NCI-H524 treated with DMSO at 0.1 percent for 48 hours (cell line): ENCODE measurements around the gene NKAIN4.

Source experiments
- DNase-seq: peaks from one replicate; lab custom pipeline; 2025; lab: John Stamatoyannopoulos, UW

Gene NKAIN4

DNA sequence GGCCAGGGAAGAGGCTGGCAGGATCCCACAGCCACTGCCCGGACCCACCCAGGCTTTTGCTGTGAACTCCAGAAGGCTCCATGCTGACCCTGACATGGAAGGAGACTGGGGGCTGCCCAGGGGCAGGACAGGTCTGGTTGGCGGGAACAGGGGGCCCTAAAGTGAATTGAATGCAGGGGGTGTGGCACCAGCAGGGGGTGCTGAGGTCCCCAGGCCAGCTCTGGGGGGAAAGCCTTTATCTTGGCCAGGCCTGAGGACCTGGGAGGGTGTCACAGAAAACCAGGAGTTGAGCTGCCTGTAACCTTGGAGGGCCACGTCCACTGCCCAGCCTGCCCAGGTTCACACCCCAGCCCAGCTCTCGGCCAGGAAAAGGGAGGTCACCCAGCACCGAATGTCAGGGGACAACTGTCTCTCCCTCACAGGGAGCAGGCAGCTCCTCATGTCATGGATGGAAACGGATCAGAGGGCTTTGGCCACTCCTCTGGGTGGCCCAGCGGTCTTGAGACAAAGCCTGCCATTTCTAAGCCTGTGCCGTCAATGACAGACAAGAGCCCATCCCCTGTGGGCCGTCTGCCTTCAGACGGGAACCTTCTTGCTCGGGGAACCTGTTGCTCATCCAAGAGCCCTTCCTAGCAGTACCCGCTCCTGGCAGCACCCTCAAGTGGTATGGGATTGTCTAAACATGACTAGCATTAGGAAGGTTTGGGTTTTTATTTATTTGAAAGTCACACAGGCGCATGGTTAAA is 35.4 kb downstream of the NKAIN4 start:
- no peak for DNase-seq

DNA sequence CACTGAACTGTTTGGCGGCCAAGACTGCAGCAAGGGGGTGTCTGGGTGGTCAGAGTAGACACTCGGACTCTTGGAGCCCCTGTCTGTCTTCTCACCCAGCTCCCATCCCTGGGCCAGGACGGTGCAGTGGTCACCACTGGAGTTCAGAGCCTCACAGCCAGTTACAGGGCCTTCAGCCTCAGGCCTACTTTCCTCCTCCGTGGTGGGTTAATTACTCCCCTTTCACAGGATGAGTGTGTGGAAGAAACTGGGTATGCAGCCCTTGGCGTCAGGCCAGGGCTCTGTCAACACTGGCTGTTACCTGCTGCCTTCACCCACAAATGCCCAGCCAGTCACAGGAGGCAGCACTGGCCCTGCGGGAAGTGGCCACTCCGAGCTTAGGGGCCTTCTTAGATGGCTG is 36.6 kb downstream of the NKAIN4 start:
- DNase-seq = no peak

DNA sequence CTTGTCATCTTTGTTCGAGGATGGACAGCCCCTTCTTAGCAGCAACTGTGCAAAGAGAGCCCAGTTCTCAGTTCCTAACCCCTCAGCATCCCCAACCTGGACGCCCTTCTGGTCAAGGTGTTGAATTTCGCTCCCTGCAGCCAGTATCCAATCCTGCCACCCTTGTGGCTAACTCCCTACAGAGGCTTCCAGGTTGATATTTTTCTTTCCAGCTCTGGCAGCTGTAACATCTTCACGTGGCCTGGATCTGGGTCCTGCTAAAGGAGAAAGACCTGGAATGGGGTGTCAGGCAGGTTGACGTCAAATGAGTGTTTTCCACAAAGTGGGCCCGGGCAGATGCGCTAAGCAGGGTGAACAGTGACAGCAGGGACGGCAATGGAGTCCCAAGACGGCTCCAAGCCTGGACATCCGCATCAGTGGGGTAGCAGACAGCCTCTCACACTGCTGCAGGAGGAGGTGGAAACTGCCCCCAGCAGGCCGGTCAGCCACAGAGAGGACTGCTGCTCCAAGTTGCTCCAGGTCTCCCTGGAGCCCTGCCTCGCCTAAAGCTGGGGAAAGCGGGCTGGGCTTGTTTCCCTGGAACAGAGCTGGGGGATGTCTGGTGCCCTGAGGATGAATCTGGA is 37.3 kb downstream of the NKAIN4 start:
- DNase-seq = no peak

GRCh38 chr20:63216041-63216848 is 38.0 kb downstream of the NKAIN4 start, which contains the start of gene YTHDF1:
YTHDF1 (minus strand) TSS chr20:63216131; CDS start chr20:63215892, 239 bp downstream.
- DNase-seq = peak; percentile 63

- DNase-seq = no peak
Measured at GRCh38 chr20:63215101-63216040, 38.9 kb downstream of the NKAIN4 start.

DNA sequence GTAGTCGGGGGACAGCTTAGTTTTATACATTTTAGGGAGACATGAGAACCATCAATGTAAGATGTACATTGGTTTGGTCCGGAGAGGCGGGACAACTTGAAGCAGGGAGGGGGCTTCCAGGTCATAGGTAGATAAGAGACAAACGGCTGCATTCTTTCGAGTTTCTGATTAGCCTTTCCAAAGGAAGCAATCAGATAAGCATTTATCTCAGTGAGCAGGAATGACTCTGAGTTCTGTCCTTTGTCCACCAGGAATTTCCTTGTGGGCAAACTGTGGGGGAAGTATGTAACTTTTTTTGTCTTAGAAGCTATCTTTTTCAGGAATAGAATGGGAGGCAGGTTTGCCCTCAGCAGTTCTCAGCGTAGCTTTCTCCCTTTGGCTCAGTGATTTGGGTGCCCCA is 39.7 kb downstream of the NKAIN4 start:
- DNase-seq = no peak

GRCh38 chr20:63212792-63213191 is 41.5 kb downstream of the NKAIN4 start:
- DNase-seq = no peak

DNA sequence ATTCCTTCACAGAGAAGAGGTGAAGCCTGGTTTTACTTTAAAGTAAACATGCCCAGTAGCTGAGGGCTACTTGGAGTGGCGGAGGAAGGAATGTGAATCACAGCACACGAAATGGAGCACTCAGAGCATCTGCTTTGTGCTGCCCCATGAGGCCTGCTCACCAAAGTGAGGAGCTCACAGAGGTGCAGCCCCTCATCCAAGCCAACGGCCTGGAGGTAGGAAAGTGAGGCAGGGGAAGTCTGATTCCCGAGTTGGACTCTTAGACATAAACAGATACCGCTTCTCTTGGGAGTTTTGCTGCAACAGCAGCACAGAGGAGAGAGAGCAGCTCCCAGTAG is 41.9 kb downstream of the NKAIN4 start:
- no peak for DNase-seq

DNA sequence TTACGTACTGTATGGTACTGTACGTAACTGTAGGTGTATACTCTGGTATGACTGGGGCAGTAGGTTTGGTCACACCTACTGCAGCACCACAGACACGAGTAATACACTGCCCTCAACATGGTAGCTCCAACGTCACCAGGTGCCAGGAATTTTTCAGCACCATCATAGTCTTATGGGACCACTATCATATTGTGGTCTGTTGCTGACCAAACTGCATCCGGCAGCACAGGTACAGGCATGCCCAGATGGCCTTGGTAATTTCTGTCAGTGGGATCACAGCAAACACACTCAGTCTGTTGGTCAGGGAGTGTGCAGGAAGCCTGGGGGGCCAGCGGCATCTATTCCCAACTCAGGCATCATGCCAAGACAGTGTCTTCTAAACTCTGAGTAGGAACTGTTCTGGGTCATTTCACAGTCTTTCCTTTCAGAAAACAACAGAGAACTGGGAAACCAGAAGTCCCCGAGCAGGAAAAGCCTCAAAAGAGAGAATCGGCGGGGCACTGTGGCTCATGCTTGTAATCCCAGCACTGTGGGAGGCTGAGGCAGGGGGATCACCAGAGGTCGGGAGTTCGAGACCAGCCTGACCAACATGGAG is 44.2 kb downstream of the NKAIN4 start:
- no peak for DNase-seq

GRCh38 chr20:63208346-63208909 is 45.8 kb downstream of the NKAIN4 start:
- DNase-seq = no peak

GRCh38 chr20:63206878-63207277 is 47.4 kb downstream of the NKAIN4 start:
- no peak for DNase-seq

DNA sequence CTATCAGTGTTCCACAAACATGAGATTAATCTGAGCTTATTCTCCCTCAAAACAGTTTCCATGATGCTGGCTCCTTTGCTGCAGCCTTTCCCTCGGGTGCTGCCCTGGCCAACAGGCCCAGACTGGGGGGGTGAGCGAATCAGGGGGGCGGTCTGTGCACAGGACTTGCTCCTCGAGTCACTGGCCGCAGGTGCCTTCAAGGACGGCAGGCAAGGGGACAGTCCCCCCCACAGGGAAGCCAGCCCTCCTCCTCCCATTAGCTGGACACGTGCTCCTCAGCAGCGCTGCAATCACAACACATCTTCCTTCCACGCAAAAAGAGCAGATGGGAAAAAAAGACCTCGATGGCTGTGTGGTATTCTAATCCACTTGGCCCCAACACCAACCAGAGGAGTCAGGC is 48.4 kb downstream of the NKAIN4 start:
- DNase-seq = no peak

GRCh38 chr20:63204362-63204761 is 49.9 kb downstream of the NKAIN4 start:
- DNase-seq = no peak

DNA sequence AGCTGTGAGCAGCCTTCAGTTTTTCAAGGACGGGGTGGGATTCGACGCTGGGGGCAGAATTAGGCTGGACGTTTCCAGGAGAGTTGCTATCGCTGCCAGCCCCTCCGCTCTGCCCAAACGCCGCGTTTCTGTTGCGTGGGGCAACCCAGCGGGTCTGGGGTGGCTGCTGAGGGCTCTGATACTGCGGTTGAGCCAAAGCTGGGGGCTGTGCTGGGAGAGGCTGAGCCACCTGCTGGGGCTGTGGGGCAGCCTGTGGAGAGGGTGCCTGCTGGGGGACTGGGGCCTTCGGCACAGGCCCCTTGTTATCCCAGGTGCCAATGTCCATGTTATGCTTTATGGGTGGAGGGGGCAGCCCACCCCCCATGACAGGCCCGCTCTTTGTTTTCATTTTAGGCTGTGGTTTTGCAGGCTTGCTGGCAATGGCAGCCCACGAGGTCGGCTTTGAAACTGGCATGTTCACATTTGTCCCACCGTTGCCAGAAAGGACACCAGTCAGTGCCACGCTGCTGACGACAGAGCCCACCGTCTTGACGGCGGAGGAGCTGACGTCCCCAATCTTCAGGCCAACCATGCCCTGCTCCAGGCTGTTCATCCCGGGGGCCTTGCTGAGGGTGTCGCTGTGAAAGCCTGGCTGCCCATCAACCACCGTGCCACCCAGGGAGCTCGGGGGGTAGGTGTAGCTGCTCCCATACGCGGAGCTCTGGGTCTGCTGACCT is 51.3 kb downstream of the NKAIN4 start:
- no peak for DNase-seq

- DNase-seq = no peak
Measured at GRCh38 chr20:63202021-63202420, 52.2 kb downstream of the NKAIN4 start.

GRCh38 chr20:63198606-63199005 is 55.7 kb downstream of the NKAIN4 start:
- no peak for DNase-seq

DNA sequence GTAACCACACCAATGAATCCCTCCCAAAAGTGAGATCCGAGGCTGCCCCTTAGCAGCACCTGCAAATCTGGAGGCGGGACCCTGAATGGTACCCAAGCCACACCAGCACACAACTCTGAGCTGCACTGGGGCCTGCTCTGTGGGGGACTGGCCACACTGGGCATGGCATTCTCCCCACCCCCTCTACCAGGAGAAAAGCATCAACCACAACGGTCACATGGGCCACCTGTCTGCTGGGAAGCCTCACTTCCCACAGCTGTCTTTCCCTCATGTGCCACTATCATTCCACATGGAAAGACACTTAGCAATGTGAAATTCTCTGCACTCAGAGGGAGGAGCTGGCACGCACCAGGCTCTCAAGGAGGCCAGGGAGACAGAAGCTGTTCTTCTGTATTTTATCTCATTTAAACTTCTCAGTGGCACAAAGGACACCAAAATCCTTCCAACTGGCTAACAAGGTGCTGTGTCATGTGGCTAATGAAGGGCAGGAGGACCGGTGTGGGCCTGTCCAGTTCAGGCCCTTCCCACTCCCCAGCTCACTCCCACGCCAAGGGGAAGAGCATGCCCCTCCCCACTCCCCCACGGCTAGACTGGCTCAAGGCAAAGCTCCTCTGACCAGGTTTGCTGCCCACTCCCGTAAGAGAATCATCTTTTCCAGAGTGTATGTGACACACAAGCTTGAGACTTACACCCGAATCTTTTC is 57.3 kb downstream of the NKAIN4 start:
- no peak for DNase-seq

DNA sequence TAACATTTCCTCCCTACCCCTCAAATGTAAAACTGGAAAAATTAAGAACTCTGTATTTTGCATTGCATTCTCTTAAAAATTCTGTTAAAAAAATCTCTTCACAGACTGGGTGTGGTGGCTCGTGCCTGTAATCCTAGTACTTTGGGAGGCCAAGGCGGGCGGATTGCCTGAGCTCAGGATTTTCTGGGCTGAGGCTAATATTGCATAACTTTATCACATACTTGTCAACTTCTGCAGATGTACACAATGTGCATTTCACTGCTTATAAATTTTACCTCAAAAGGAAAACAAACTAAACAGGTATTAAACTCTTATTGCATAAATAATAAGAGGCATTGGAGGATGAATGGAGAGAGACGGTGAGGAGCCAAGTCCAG is 59.5 kb downstream of the NKAIN4 start:
- no peak for DNase-seq

DNA sequence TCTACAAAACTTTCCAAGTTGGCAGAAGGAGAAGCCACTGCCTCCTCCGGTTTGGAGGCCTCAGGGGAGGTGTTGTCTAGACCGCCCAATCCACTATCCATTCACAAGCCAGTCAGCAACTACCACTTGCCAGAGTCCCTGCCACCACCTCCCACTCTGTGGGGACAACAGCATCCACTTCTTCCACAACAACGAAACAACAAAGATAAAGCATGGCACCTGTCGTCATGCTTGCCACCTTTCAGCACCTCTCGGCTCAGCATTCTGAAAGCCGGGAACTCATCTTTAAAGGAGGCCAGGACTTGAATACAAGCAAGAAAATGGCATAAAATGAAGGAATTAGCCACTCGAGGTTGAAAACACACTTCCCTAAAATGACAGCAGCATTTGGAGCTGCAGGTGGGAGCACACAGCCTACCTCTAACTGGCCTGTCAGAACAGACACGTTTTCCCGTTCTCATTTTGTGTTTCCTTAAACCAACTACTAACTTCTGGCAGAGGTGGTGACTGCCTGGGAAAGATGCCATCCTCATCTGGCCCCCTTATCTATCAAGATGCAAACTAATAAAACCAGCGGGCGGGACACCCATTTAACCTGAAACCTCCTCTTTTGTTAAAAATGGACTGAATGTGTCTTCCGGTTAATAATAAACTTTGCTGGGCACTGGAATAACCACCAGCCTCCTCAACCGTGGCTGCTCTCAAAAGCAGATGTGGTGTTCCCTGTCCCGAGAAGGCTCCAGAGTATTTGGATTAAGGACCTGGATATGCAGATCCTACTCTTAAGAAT is 60.1 kb downstream of the NKAIN4 start:
- no peak for DNase-seq
